K562 (cell line): ENCODE measurements around the gene RBBP7. TPM values are rescaled to one million over a fixed set of nuclear protein-coding genes. Genes with fewer than 3 reads are reported as not detected.
A peak's percentile ranks its signal among the peaks of the same experiment; 100 is the strongest.

Experiments
- ATAC-seq: fragments of 200-7000 bp; cut with Tn5 transposase; 3 replicates; pipeline ENCODE4 v1.9.1; 2020; ENCODE audit warnings: moderate library complexity
- BruUV-seq: library from RNA; stranded (reverse); fragments of 400-500 nt; replicated peaks from 2 replicates; lab custom pipeline; 2021; lab: Mats Ljungman, UMichigan
- CTCF ChIA-PET: fragments of 300-600 bp; formaldehyde crosslinking; extraction: SDS; loops from one replicate; lab custom pipeline; 2021; ENCODE audit warnings: low intra/inter-chr PET ratio; lab: Yijun Ruan, JAX
- POLR2A ChIA-PET: fragments of 300-600, 350-650 bp; sonication (Branson Sonifier 250); formaldehyde crosslinking; extraction: SDS; loops from one replicate; lab custom pipeline; 2021; ENCODE audit warnings: antibody characterized with exemption, inconsistent platforms; lab: Yijun Ruan, JAX
- DNase-seq, 4 experiments: peaks; one replicate each; pipeline versions ENCODE4 v3.0.0 to v3.0.0-alpha.2; 2011 to 2018; ENCODE audit warnings: low spot score in 3 of 4, mixed read lengths in 3 of 4; ENCODE audit errors: extremely low read depth in 1 of 4
- FAIRE-seq: peaks from 2 replicates; lab custom pipeline; 2011; peaks lifted over from hg19 to GRCh38; lab: Jason Lieb, UNC
- H2AFZ ChIP-seq: 2 replicates; pipeline ENCODE4 v1.6.0; 2011; ENCODE audit warnings: low read depth, low read length, control low read depth, inconsistent platforms
- H3K27ac ChIP-seq: fragments of 200-600 bp; 3 replicates; pipeline ENCODE4 v1.8.0; 2011; ENCODE audit warnings: low read depth, mild to moderate bottlenecking, control low read depth, inconsistent platforms, low read length, moderate library complexity, mixed read lengths; ENCODE audit errors: extremely low read depth
- H3K27me3 ChIP-seq, 2 experiments: fragments of 300-600 bp in 1 of 2; 2 replicates in 1 of 2; 3 replicates in 1 of 2; pipeline versions ENCODE4 v1.6.0 to v1.8.0; 2011; ENCODE audit warnings: inconsistent platforms in 2 of 2, low read length in 2 of 2, mild to moderate bottlenecking in 1 of 2, mixed read lengths in 1 of 2, moderate library complexity in 1 of 2; ENCODE audit not compliant: control insufficient read depth in 2 of 2, insufficient read depth in 2 of 2
- H3K36me3 ChIP-seq: fragments of 300-600 bp; 3 replicates; pipeline ENCODE4 v1.8.0; 2011; ENCODE audit warnings: mild to moderate bottlenecking, low read length, inconsistent platforms; ENCODE audit not compliant: control insufficient read depth, insufficient read depth
- H3K4me1 ChIP-seq, 2 experiments: fragments of 200-600 bp in 1 of 2; replicated peaks in 1 of 2; 2 replicates in 1 of 2; 3 replicates in 1 of 2; pipeline versions ENCODE4 v1.5.1 to v1.8.0; 2011; ENCODE audit warnings: inconsistent platforms in 2 of 2, low read length in 2 of 2, mild to moderate bottlenecking in 1 of 2, mixed read lengths in 1 of 2, moderate library complexity in 1 of 2; ENCODE audit not compliant: control insufficient read depth in 2 of 2, insufficient read depth in 2 of 2
- H3K4me2 ChIP-seq: 2 replicates; pipeline ENCODE4 v1.6.1; 2011; ENCODE audit warnings: low read length, control low read depth, inconsistent platforms, mixed read lengths; ENCODE audit not compliant: insufficient read depth
- H3K4me3 ChIP-seq: fragments of 200-600 bp; sonication (generic), shearing (Covaris generic); 2 replicates; pipeline ENCODE4 v1.5.1; 2016; ENCODE audit warnings: control low read depth, inconsistent platforms
- H3K79me2 ChIP-seq: fragments of 200-600 bp; 3 replicates; pipeline ENCODE4 v1.8.0; 2011; ENCODE audit warnings: low read length, inconsistent platforms; ENCODE audit not compliant: control insufficient read depth, insufficient read depth
- H3K9ac ChIP-seq, 2 experiments: 2 replicates each; pipeline versions ENCODE4 v1.6.0 to v1.6.1; 2011; ENCODE audit warnings: low read depth in 2 of 2, low read length in 2 of 2, control low read depth in 1 of 2, inconsistent platforms in 1 of 2, mild to moderate bottlenecking in 1 of 2, mixed read lengths in 1 of 2; ENCODE audit not compliant: insufficient read depth in 1 of 2
- H3K9me1 ChIP-seq: one replicate; pipeline ENCODE4 v1.6.0; 2011; ENCODE audit warnings: inconsistent platforms, mild to moderate bottlenecking, low read length, moderate library complexity; ENCODE audit not compliant: control insufficient read depth, insufficient read depth
- H3K9me3 ChIP-seq: replicated peaks from 2 replicates; pipeline ENCODE4 v1.5.1; 2011; ENCODE audit warnings: low read depth, low read length, inconsistent platforms; ENCODE audit not compliant: control insufficient read depth, insufficient read depth
- H4K20me1 ChIP-seq: replicated peaks from 2 replicates; pipeline ENCODE4 v1.6.1; 2011; ENCODE audit warnings: low read length, inconsistent platforms, mixed read lengths; ENCODE audit not compliant: control insufficient read depth, insufficient read depth
- C11orf30 ChIP-seq: fragments of 450-650 bp; IDR thresholded peaks from 2 replicates; pipeline ENCODE4 v1.6.1; 2016; ENCODE audit warnings: low read depth, mild to moderate bottlenecking
- CREM ChIP-seq: IDR thresholded peaks from 2 replicates; pipeline ENCODE4 v1.6.1; 2014; ENCODE audit warnings: antibody characterized with exemption, low read depth
- DACH1 ChIP-seq: fragments of 450-650 bp; IDR thresholded peaks from 2 replicates; pipeline ENCODE4 v1.6.1; 2018; ENCODE audit not compliant: partially characterized antibody
- E2F8 ChIP-seq: fragments of 450-650 bp; IDR thresholded peaks from 2 replicates; pipeline ENCODE4 v1.7.1; 2018; ENCODE audit warnings: mild to moderate bottlenecking, low read depth; ENCODE audit not compliant: partially characterized antibody
- ELF1 ChIP-seq: fragments of 200-800 bp; sonication (Bioruptor generic); IDR thresholded peaks from 2 replicates; pipeline ENCODE4 v1.6.1; 2016; ENCODE audit warnings: missing genetic modification characterization, missing compliant biosample characterization
- HNRNPLL ChIP-seq: fragments of 200-400 bp; formaldehyde crosslinking; IDR thresholded peaks from 2 replicates; pipeline ENCODE4 v1.6.1; 2017; ENCODE audit warnings: low read length, low read depth, mild to moderate bottlenecking; ENCODE audit not compliant: poor library complexity, severe bottlenecking
- KLF16 ChIP-seq: IDR thresholded peaks from 2 replicates; pipeline ENCODE4 v1.6.1; 2016; ENCODE audit warnings: antibody characterized with exemption
- L3MBTL2 ChIP-seq: fragments of 450-650 bp; IDR thresholded peaks from 2 replicates; pipeline ENCODE4 v1.6.1; 2016; ENCODE audit warnings: mild to moderate bottlenecking, moderate library complexity
- MAFG ChIP-seq: fragments of 450-650 bp; conservative IDR thresholded peaks from 2 replicates; pipeline ENCODE4 v1.6.1; 2016; ENCODE audit warnings: missing genetic modification characterization, missing compliant biosample characterization
- PPARD ChIP-seq: fragments of 250-450 bp; sonication (Bioruptor Pico); IDR thresholded peaks from 2 replicates; pipeline ENCODE4 v1.8.0; 2022; ENCODE audit warnings: inconsistent platforms, mild to moderate bottlenecking, moderate library complexity
- RAD21 ChIP-seq, 2 experiments: fragments of 250-450 bp in 1 of 2; fragments of 450-650 bp in 1 of 2; sonication (Bioruptor Pico) in 1 of 2; formaldehyde crosslinking in 1 of 2; IDR thresholded peaks in 1 of 2; conservative IDR thresholded peaks in 1 of 2; 2 replicates each; pipeline versions ENCODE4 v1.4.0 to v1.8.0; 2020 to 2022; ENCODE audit warnings: mild to moderate bottlenecking in 2 of 2, moderate library complexity in 1 of 2
- RCOR1 ChIP-seq, 2 experiments: IDR thresholded peaks; 2 replicates each; pipeline ENCODE4 v1.6.1; 2012; ENCODE audit warnings: low read depth in 2 of 2, low read length in 2 of 2, borderline replicate concordance in 1 of 2, improper control_type of control experiment in 1 of 2
- SOX6 ChIP-seq: fragments of 450-650 bp; IDR thresholded peaks from 2 replicates; pipeline ENCODE4 v1.6.1; 2014; ENCODE audit warnings: mild to moderate bottlenecking
- TBL1XR1 ChIP-seq, 2 experiments: IDR thresholded peaks; 2 replicates each; pipeline ENCODE4 v1.6.1; 2012; ENCODE audit warnings: improper control_type of control experiment in 2 of 2, low read length in 2 of 2, mild to moderate bottlenecking in 1 of 2
- XRCC5 ChIP-seq: fragments of 200-400 bp; formaldehyde crosslinking; IDR thresholded peaks from 2 replicates; pipeline ENCODE4 v1.6.1; 2017; ENCODE audit warnings: low read depth, mild to moderate bottlenecking, low read length
- ZNF316 ChIP-seq: fragments of 450-650 bp; IDR thresholded peaks from 2 replicates; pipeline ENCODE4 v1.6.1; 2016
- ZNF398 ChIP-seq: fragments of 250-450 bp; sonication (Bioruptor Pico); IDR thresholded peaks from 2 replicates; pipeline ENCODE4 v1.8.0; 2021; ENCODE audit warnings: moderate library complexity, mild to moderate bottlenecking, inconsistent platforms
- WGBS: fragments of 100-300 bp; shearing (Covaris generic); methylation state at CpG from one replicate; pipeline ENCODE4 v1.1.6; 2016; ENCODE audit warnings: low coverage, mixed read lengths; ENCODE audit not compliant: insufficient coverage; ENCODE audit errors: missing lambda C conversion rate; 5-methylcytosine and 5-hydroxymethylcytosine counted together
- in situ Hi-C: fragments of 300-500 bp; cut with MboI; formaldehyde crosslinking; loops from 4 replicates; pipeline ENCODE4 v1.15.0; 2018; ENCODE audit warnings: inconsistent platforms, mixed read lengths
- intact Hi-C: fragments of 100-400 bp; cut with micrococcal nuclease; formaldehyde crosslinking; loops from 2 replicates; pipeline ENCODE4 v1.14.2; 2022
- polyA plus RNA-seq, 8 experiments: library from polyadenylated mRNA; depleted of rRNA in 4 of 8; stranded (reverse) in 5 of 8; unstranded in 3 of 8; fragments of >200 nt; fragmentation: Nextera tagmentation in 2 of 8; fragmentation: Illumina TruSeq in 1 of 8; extraction: Ambion mirVana in 2 of 8; extraction: Trizol in 1 of 8; gene quantifications; 2 replicates each; pipeline versions ENCODE4 v1.2.1 to v1.2.3, GENCODE V29; 2011 to 2014; ENCODE audit warnings: inconsistent platforms in 1 of 8, missing spikeins in 1 of 8
- total RNA-seq, 7 experiments: library from RNA; depleted of rRNA in 6 of 7; stranded (reverse); fragments of >200 nt in 6 of 7; fragmentation: Illumina TruSeq in 2 of 7; extraction: Trizol in 2 of 7; gene quantifications; 2 replicates each; pipeline versions ENCODE4 v1.2.1 to v1.2.3, GENCODE V29; 2011 to 2021; ENCODE audit warnings: low replicate concordance in 1 of 7

Gene RBBP7
- total and polyA plus RNA-seq, 9 of the 15 experiments (the other 6 are each of a cell fraction or from before 2014, with no cell fraction given), result 79.0 to 364 (median 182) TPM

GRCh38 chrX:16892504-16893362, 22.6 kb upstream of the RBBP7 start:
- H3K9me3 ChIP-seq, result no peaks in the 10 kb centered on the region
- FAIRE-seq (peak; percentile 97), DNase-seq (peak; percentile 60 to 87 (median 69)), ATAC-seq (peak; percentile 98)
- no peaks in the 10 kb centered on the region for H3K79me2 ChIP-seq
- H3K4me1 ChIP-seq, result no peaks in the 10 kb centered on the region
- in situ Hi-C loops (no loop called here), intact Hi-C loops (loop anchor here (5.0 kb wide), 1 partner anchor 65 kb away; no protein-coding TSS in a partner anchor)
- BruUV-seq, result no TSS peak
- ChIA-PET POLR2A (no interaction called here), CTCF (interaction anchor here (0.6 to 0.7 kb wide), 2 partner anchors 14 to 1033 kb away, joined by 3 read pairs; no protein-coding TSS in a partner anchor)
- no peak overlapping the region for H3K9ac ChIP-seq
- no peaks in the 10 kb centered on the region for H3K9me1 ChIP-seq
- peak overlapping the region; percentile 78 for H2AFZ ChIP-seq
- 10% methylated on average over 9 of the region's 9 CpGs for WGBS
- no peaks in the 10 kb centered on the region for H3K36me3 ChIP-seq
- no peak overlapping the region for H3K4me3 ChIP-seq
- no peaks in the 10 kb centered on the region for H4K20me1 ChIP-seq
- H3K27ac ChIP-seq, result no peak overlapping the region
- H3K4me2 ChIP-seq, result no peak overlapping the region
- peaks cover 3 to 8% of the 10 kb centered on the region in 2 experiments; a peak in 2 of 5 replicates for H3K27me3 ChIP-seq
- TF ChIP-seq RCOR1 (IDR thresholded peaks at IDR 0.05; ENCODE audit: borderline replicate concordance in 1 of 2, low read depth in 2 of 2, low read length in 2 of 2), result peak in 1 of 2 experiments; percentile 60; a peak in 2 of 4 replicates
- TF ChIP-seq XRCC5, result 0 out of 2 replicates have a peak, but pooled peaks have one; percentile 43
- TF ChIP-seq MAFG, result peak; percentile 36
- peak; percentile 30 for TF ChIP-seq E2F8
- peak; percentile 39 for TF ChIP-seq L3MBTL2
- peak; percentile 65 for TF ChIP-seq ELF1 (tag)
- TF ChIP-seq DACH1, result no peak
- no peak for TF ChIP-seq PPARD (CRISPR knock-in tag)
- TF ChIP-seq HNRNPLL, result no peak
- peak; percentile 61 for TF ChIP-seq KLF16
- 0 out of 2 replicates have a peak, but pooled peaks have one; percentile 10 for TF ChIP-seq SOX6
- peak; percentile 43; the same call in 1 of the 2 replicates for TF ChIP-seq C11orf30
- no peak for TF ChIP-seq ZNF398 (CRISPR knock-in tag)
- peak; percentile 50 for TF ChIP-seq ZNF316
- TF ChIP-seq CREM, result peak; percentile 40; the same call in 1 of the 2 replicates
- TF ChIP-seq RAD21 (CRISPR knock-in tag; conservative IDR thresholded peaks at IDR 0.05 in 1 of 2, IDR thresholded peaks at IDR 0.05 in 1 of 2), result peak; percentile 44 to 67
- 0 out of 4 replicates have a peak, but pooled peaks of 1 of the 2 experiments have one; percentile 13 for TF ChIP-seq TBL1XR1 (IDR thresholded peaks at IDR 0.05; ENCODE audit: low read length in 2 of 2)
